Pulmonary artery endothelial cell (primary cell): Measurements from ENCODE around the gene SLC46A1. TPM values are rescaled to one million over a fixed set of nuclear protein-coding genes. Genes with fewer than 3 reads are reported as not detected.
A peak's percentile ranks its signal among the peaks of the same experiment; 100 is the strongest.

ENCODE experiments used
- DNase-seq: peaks from one replicate; pipeline ENCODE4 v3.0.0-alpha.2; 2011; ENCODE audit warnings: low read depth, low spot score
- total RNA-seq: library from RNA; depleted of rRNA; stranded (reverse); fragments of >200 nt; gene quantifications from 2 replicates; pipeline ENCODE4 v1.2.3, GENCODE V29; 2014

Gene SLC46A1
- total RNA-seq, 1 donor from 2014 or later = 3.8 TPM

GRCh38 chr17:28357061-28357900, 48.7 kb downstream of the SLC46A1 start, which contains the start of gene POLDIP2:
Gene POLDIP2, minus strand, starts transcription at chr17:28357527. Its CDS starts 79 bp downstream, at chr17:28357448.
- DNase-seq = peak; percentile 77

GRCh38 chr17:28350271-28350670, 55.7 kb downstream of the SLC46A1 start:
- DNase-seq = no peak

- no peak for DNase-seq
Measured at GRCh38 chr17:28348979-28349378, 57.0 kb downstream of the SLC46A1 start.

GRCh38 chr17:28347261-28347891, 58.6 kb downstream of the SLC46A1 start:
- peak; percentile 56 for DNase-seq

GRCh38 chr17:28346746-28347246, 59.2 kb downstream of the SLC46A1 start:
- peak; percentile 63 for DNase-seq

GRCh38 chr17:28346199-28346580, 59.8 kb downstream of the SLC46A1 start:
- DNase-seq = no peak

- no peak for DNase-seq
Measured at GRCh38 chr17:28345419-28346198, 60.4 kb downstream of the SLC46A1 start.

Other genes with a start within 250 kb of the SLC46A1 start
- 43.1 and 44.7 TPM in 2 replicates for gene TMEM97, start 87.0 kb downstream of the SLC46A1 start, total RNA-seq
- 50.3 and 59.8 TPM in 2 replicates for gene IFT20, start 70.7 kb downstream of the SLC46A1 start, total RNA-seq
- 50.4 and 55.7 TPM in 2 replicates for gene TNFAIP1, start 70.5 kb downstream of the SLC46A1 start, total RNA-seq
- 102 and 107 TPM in 2 replicates for gene POLDIP2, start 48.7 kb downstream of the SLC46A1 start, total RNA-seq
- gene SEBOX, start 41.0 kb downstream of the SLC46A1 start, total RNA-seq = not detected in 2 replicates
- gene VTN, start 35.9 kb downstream of the SLC46A1 start, total RNA-seq = 0.07 and 0.46 TPM in 2 replicates
- gene SARM1, start 34.5 kb downstream of the SLC46A1 start, total RNA-seq = 2.2 and 5.9 TPM in 2 replicates
- gene SLC13A2, start 67.4 kb upstream of the SLC46A1 start, total RNA-seq = not detected in 2 replicates
- gene FOXN1, start 100.1 kb upstream of the SLC46A1 start, total RNA-seq = not detected in 2 replicates
- gene UNC119, start 146.4 kb upstream of the SLC46A1 start, total RNA-seq = 22.0 and 22.1 TPM in 2 replicates
- gene PIGS, start 165.3 kb upstream of the SLC46A1 start, total RNA-seq = 56.6 and 57.6 TPM in 2 replicates
- 22.0 and 53.9 TPM in 2 replicates for gene ALDOC, start 170.7 kb upstream of the SLC46A1 start, total RNA-seq
- gene SPAG5, start 192.8 kb upstream of the SLC46A1 start, total RNA-seq = 24.5 and 58.3 TPM in 2 replicates
- gene RSKR, start 208.0 kb upstream of the SLC46A1 start, total RNA-seq = 3.4 and 5.5 TPM in 2 replicates
- 162 and 190 TPM in 2 replicates for gene BLTP2, start 238.9 kb upstream of the SLC46A1 start, total RNA-seq